ENCODE results near the gene DENND1B. TPM values are rescaled to one million over a fixed set of nuclear protein-coding genes. Genes with fewer than 3 reads are reported as not detected.

Gene DENND1B
- total and polyA plus RNA-seq, 2 experiments from 2014 or later, result 3.7 to 18.6 TPM

- TF ChIP-seq EZH2 (IDR thresholded peaks at IDR 0.05; ENCODE audit: borderline replicate concordance), result no peak
- no peak for TF ChIP-seq EZH2phosphoT487 (IDR thresholded peaks at IDR 0.05; ENCODE audit: low read depth, severe bottlenecking, unreplicated experiment)
- TF ChIP-seq, protein P1, sequence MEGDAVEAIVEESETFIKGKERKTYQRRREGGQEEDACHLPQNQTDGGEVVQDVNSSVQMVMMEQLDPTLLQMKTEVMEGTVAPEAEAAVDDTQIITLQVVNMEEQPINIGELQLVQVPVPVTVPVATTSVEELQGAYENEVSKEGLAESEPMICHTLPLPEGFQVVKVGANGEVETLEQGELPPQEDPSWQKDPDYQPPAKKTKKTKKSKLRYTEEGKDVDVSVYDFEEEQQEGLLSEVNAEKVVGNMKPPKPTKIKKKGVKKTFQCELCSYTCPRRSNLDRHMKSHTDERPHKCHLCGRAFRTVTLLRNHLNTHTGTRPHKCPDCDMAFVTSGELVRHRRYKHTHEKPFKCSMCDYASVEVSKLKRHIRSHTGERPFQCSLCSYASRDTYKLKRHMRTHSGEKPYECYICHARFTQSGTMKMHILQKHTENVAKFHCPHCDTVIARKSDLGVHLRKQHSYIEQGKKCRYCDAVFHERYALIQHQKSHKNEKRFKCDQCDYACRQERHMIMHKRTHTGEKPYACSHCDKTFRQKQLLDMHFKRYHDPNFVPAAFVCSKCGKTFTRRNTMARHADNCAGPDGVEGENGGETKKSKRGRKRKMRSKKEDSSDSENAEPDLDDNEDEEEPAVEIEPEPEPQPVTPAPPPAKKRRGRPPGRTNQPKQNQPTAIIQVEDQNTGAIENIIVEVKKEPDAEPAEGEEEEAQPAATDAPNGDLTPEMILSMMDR (IDR thresholded peaks at IDR 0.05; ENCODE audit: poor library complexity), result no peak
- H3K9me2 ChIP-seq (replicated peaks; ENCODE audit: insufficient read depth), result no peaks in the 10 kb centered on the region
- DNase-seq (ENCODE audit: low spot score), result no peak
These were observed 218.0 kb downstream of the DENND1B start for GRCh38 chr1:197557302-197557701.

DNA sequence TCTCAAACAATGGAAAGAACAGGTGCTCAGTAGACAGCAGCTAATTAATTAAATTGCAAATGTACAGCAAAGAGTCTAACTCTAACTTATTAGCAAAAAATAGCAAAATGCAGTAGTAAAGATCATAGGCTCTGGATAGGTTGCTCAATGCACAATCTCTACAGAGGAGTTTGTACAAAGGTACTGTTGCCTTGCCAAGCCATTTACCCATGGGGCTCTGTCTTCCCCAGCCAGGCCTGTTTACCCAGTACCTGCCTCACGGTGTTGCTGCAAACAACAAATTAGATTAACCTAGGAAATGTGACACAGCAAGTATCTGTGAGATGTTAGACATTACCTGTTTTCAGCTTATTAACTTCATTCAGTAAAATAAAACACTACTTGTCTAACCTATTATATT, 222.0 kb downstream of the DENND1B start:
- no peaks in the 10 kb centered on the region for H3K9me2 ChIP-seq (replicated peaks; ENCODE audit: insufficient read depth)
- H3K36me3 ChIP-seq (replicated peaks; ENCODE audit: insufficient read depth, low read depth), result no peaks in the 10 kb centered on the region
- no peak overlapping the region for H3K27ac ChIP-seq
- no peak for DNase-seq (ENCODE audit: low spot score)
- no peak overlapping the region for H3K4me3 ChIP-seq
- no peak overlapping the region for H3K4me2 ChIP-seq
- no peaks in the 10 kb centered on the region for H3K27me3 ChIP-seq
- H2AFZ ChIP-seq, result no peak overlapping the region
- H3K79me2 ChIP-seq, result no peaks in the 10 kb centered on the region
- H3K4me1 ChIP-seq (ENCODE audit: insufficient read depth), result no peaks in the 10 kb centered on the region
- no peaks in the 10 kb centered on the region for H4K20me1 ChIP-seq (ENCODE audit: insufficient read depth, poor library complexity, severe bottlenecking)
- WGBS (ENCODE audit: low lambda C conversion rate, missing lambda C conversion rate), result 4% methylated on average over 1 of the region's 1 CpG
- TF ChIP-seq, protein P1 (IDR thresholded peaks at IDR 0.05; ENCODE audit: poor library complexity), result no peak
- TF ChIP-seq EZH2phosphoT487 (IDR thresholded peaks at IDR 0.05; ENCODE audit: low read depth, severe bottlenecking, unreplicated experiment) (no peak), EZH2 (IDR thresholded peaks at IDR 0.05; ENCODE audit: borderline replicate concordance) (no peak)
- H3K9me3 ChIP-seq (ENCODE audit: low read depth), result no peaks in the 10 kb centered on the region

More at GRCh38 chr1:197557302-197557701, 218.0 kb downstream of the DENND1B start:
- Histone ChIP-seq H4K20me1 (ENCODE audit: insufficient read depth, poor library complexity, severe bottlenecking) (no peaks in the 10 kb centered on the region), H2AFZ (no peak overlapping the region), H3K36me3 (replicated peaks; ENCODE audit: insufficient read depth, low read depth) (no peaks in the 10 kb centered on the region), H3K9me3 (ENCODE audit: low read depth) (no peaks in the 10 kb centered on the region), H3K27ac (no peak overlapping the region), H3K4me3 (no peak overlapping the region), H3K79me2 (no peaks in the 10 kb centered on the region), H3K27me3 (no peaks in the 10 kb centered on the region), H3K4me1 (ENCODE audit: insufficient read depth) (no peaks in the 10 kb centered on the region), H3K4me2 (peak overlapping the region; percentile 12)
- 52% methylated on average over 1 of the region's 1 CpG for WGBS (ENCODE audit: low lambda C conversion rate, missing lambda C conversion rate)

- Histone ChIP-seq H3K27ac (no peak overlapping the region), H3K36me3 (replicated peaks; ENCODE audit: insufficient read depth, low read depth) (no peaks in the 10 kb centered on the region), H3K9me3 (ENCODE audit: low read depth) (no peaks in the 10 kb centered on the region), H3K4me3 (no peak overlapping the region), H4K20me1 (ENCODE audit: insufficient read depth, poor library complexity, severe bottlenecking) (no peaks in the 10 kb centered on the region), H2AFZ (no peak overlapping the region), H3K9me2 (replicated peaks; ENCODE audit: insufficient read depth) (no peaks in the 10 kb centered on the region), H3K27me3 (no peaks in the 10 kb centered on the region), H3K79me2 (no peaks in the 10 kb centered on the region), H3K4me1 (ENCODE audit: insufficient read depth) (no peaks in the 10 kb centered on the region), H3K4me2 (no peak overlapping the region)
- TF ChIP-seq, protein P1 (IDR thresholded peaks at IDR 0.05; ENCODE audit: poor library complexity), result no peak
- TF ChIP-seq EZH2 (IDR thresholded peaks at IDR 0.05; ENCODE audit: borderline replicate concordance) (no peak), EZH2phosphoT487 (IDR thresholded peaks at IDR 0.05; ENCODE audit: low read depth, severe bottlenecking, unreplicated experiment) (no peak)
- 94% methylated on average over 1 of the region's 1 CpG for WGBS (ENCODE audit: low lambda C conversion rate, missing lambda C conversion rate)
- no peak for DNase-seq (ENCODE audit: low spot score)
These were observed 228.3 kb downstream of the DENND1B start for GRCh38 chr1:197546989-197547388.

DNA sequence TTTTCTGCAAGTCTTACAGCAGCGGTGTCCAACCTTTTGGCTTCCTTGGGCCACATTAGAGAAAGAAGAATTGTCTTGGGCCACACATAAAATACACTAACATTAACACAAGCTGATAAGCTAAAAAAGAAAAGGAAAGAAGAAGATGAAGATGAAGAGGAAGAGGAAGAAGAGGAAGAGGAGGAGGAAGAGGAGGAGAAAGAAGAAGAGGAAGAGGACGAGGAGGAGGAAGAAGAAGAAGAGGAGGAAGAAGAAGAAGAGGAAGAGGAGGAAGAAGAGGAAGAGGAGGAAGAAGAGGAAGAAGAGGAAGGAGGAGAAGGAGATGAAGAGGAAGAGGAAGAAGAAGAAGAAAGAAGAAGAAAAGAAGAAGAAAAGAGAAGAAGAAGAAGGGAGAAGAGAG, 230.7 kb downstream of the DENND1B start:
- Histone ChIP-seq H3K79me2 (no peaks in the 10 kb centered on the region), H2AFZ (no peak overlapping the region), H3K4me2 (no peak overlapping the region), H3K27me3 (no peaks in the 10 kb centered on the region), H3K36me3 (replicated peaks; ENCODE audit: insufficient read depth, low read depth) (no peaks in the 10 kb centered on the region), H3K9me2 (replicated peaks; ENCODE audit: insufficient read depth) (no peaks in the 10 kb centered on the region), H3K27ac (no peak overlapping the region), H3K4me3 (no peak overlapping the region), H4K20me1 (ENCODE audit: insufficient read depth, poor library complexity, severe bottlenecking) (no peaks in the 10 kb centered on the region), H3K4me1 (ENCODE audit: insufficient read depth) (no peaks in the 10 kb centered on the region), H3K9me3 (ENCODE audit: low read depth) (no peaks in the 10 kb centered on the region)
- 85% methylated on average over 2 of the region's 2 CpGs for WGBS (ENCODE audit: low lambda C conversion rate, missing lambda C conversion rate)
- TF ChIP-seq EZH2phosphoT487 (IDR thresholded peaks at IDR 0.05; ENCODE audit: low read depth, severe bottlenecking, unreplicated experiment) (no peak), EZH2 (IDR thresholded peaks at IDR 0.05; ENCODE audit: borderline replicate concordance) (no peak)
- TF ChIP-seq, protein P1 (IDR thresholded peaks at IDR 0.05; ENCODE audit: poor library complexity), result no peak
- DNase-seq (ENCODE audit: low spot score), result no peak
